NCI-H2227 (cell line): ENCODE data around the gene MAGEB17.
"Not testable (repeated sequence)": the region's sequence is repeated elsewhere in the genome, so short reads cannot be mapped to it uniquely, and the experiment has no call there.

Source experiments
- DNase-seq: peaks from one replicate; lab custom pipeline; 2025; ENCODE audit not compliant: unreplicated experiment; lab: John Stamatoyannopoulos, UW

The MAGEB17 gene, protein sequence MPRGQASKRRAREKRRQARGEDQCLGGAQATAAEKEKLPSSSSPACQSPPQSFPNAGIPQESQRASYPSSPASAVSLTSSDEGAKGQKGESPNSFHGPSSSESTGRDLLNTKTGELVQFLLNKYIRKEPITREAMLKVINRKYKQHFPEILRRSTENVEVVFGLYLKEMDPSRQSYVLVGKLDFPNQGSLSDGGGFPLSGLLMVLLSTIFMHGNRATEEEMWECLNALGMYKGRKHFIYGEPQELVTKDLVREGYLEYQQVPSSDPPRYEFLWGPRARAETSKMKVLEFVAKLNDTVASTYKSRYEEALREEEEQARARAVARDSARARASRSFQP

GRCh38 chrX:16167181-16167580 lies at the start of gene MAGEB17:
TSS of gene MAGEB17 (plus strand) at chrX:16167481. CDS start at chrX:16170383, 2,902 bp downstream.
- DNase-seq, result no peak

- DNase-seq, result no peak
Observed at GRCh38 chrX:16119353-16120220, 47.7 kb upstream of the MAGEB17 start.

DNA sequence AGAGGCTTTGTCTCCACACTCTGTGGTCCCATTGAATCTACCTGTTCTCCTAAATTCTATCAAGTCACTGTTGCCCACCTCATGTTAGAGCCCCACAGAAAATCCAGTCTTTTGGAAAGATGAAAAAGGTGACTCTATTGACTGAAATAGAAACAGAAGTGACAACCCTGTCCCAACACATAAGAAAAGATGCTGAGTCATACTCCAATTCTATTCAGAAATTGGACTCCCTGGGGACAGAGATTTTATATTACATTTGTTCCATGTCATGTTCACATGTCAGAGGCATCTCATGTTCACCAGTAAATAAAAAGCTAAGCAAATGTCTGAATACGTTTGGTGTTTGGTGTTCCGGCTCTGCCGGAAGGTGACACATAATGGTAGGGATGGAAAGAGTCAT lies 46.9 kb upstream of the MAGEB17 start:
- DNase-seq, result no peak

DNA sequence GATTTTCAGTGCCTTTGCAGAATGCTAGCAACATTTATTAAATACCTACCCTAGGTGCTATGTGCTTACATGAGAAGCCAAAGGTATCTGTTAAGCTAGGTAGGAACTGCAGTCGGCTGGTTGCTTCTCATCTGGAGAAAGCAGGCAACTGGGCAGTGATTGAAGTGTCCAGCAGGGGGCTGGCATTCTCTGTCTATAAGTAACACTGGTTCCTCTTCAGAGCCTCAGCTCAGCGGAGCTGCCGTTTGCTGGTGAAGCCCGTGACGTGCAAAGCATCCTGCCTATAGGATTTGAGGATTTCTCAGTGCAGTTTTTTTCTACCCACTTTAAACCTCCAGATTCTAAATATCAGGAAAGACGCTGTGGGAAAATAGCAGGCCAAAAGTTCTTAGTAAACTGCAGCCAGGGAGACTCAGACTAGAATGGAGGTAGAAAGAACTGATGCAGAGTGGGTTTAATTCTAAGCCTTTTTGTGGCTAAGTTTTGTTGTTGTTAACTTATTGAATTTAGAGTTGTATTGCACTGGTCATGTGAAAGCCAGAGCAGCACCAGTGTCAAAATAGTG lies 44.0 kb upstream of the MAGEB17 start, which contains the start of gene GRPR:
Gene GRPR (plus strand): TSS at position 344 of the 565 bp plus-strand sequence. CDS start 389 bp downstream, outside the sequence.
- DNase-seq, result peak; percentile 90

DNA sequence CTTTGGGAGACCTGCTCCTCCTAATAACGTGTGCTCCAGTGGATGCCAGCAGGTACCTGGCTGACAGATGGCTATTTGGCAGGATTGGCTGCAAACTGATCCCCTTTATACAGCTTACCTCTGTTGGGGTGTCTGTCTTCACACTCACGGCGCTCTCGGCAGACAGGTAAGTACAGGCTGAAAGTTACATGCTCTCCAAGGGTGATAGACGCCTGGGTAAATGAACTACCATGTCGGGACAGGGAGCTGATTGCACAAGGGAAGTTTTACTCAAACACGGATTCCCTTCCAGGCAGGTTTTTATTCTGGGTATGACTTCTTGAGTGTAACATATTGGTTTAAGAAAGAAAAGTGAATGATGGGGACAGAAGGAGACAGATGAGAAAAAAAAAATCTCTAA lies 43.1 kb upstream of the MAGEB17 start:
- DNase-seq, result no peak

DNA sequence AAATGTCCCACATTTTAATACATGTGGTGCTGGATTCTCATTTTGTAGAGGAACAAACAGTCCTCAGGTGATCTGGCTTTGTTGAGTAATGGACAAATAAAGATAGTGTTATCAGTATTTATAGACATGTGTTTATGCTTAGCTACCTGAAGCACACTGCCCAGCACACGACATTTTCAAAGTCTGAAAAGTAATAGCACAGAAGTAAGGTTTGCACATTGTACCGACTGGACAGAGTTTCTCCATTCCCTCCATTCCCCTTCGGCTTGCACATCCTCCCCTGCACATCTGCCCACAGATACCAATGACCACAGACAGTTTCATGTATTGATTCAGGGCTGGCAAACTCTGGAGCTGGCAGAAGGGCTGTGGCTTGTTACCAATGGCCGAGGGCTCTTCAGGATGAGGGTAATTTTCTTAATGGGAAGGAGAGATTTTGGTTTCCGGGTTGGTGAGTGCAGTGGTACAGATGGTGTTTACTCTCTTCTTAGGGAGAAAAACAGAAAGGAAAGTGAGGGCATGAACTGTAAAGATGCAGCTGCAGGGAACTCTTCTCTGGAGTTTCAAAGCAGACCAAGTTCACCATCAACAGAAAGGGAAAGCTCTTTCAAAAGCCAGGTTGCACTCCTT lies 41.6 kb upstream of the MAGEB17 start:
- DNase-seq, result peak; percentile 4

DNA sequence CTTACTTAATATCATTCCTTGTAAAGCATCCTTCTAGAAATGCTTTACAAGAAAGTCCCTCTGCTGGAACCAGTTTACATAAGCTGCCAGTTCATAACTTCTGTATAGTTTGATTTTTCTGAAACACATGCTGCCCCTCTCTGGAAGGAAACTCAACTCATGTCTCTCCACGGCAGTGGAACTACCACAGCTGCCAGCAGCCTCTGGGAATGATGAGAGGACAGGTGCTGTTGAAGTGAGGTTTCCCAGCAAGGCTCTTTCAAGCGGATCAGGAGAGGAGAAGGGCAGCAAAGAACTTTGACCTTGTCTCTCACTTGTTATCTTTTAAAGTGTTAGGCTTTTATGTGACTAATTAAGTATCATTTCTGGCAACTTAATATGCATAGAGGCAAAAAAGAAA lies 36.6 kb upstream of the MAGEB17 start:
- DNase-seq, result no peak

DNA sequence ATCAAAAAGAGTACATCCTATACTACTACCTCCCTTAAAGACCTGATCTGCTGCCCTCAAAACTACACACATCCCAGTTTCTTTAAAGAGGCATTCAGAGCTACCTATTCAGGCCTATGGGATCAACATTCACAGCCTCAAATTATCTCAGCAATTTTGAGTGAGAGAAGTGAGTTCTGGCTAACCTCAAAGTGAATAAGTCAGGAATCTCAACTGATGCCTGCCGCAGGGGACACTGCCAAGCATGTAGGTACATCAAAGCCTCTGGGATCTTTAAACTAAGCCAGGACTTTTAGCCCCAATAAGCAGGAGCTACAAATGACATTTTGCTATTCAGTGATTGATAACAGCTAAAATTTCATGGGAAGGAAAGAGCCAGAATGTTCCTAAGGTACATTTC lies 32.3 kb upstream of the MAGEB17 start:
- no peak for DNase-seq

- DNase-seq, result no peak
Observed at GRCh38 chrX:16136080-16136479, 31.2 kb upstream of the MAGEB17 start.

- DNase-seq, result no peak
Observed at GRCh38 chrX:16137416-16138107, 29.7 kb upstream of the MAGEB17 start.

DNA sequence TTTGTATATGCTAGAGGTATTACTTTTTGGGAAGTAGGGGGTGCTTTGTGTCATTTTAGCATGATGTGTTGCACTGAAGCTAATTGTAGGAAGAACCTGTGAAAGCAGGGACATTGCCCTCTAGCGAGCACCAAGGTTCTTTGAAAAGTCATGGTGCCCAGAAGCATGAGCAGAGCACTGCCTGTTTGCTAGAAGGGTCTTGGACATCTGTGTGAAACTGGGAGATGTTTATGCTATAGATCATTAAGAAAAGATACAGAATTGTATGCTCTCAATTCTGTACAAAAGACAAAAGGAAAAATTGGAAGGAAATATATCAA lies 29.2 kb upstream of the MAGEB17 start:
- DNase-seq, result peak; percentile 33

- DNase-seq, result no peak
Observed at GRCh38 chrX:16140448-16140847, 26.8 kb upstream of the MAGEB17 start.

GRCh38 chrX:16140983-16141382 lies 26.3 kb upstream of the MAGEB17 start:
- no peak for DNase-seq

GRCh38 chrX:16141422-16142245 lies 25.6 kb upstream of the MAGEB17 start:
- DNase-seq, result no peak

- DNase-seq, result no peak
Observed at GRCh38 chrX:16142246-16142558, 25.1 kb upstream of the MAGEB17 start.

- DNase-seq, result no peak
Observed at GRCh38 chrX:16143968-16144367, 23.3 kb upstream of the MAGEB17 start.

DNA sequence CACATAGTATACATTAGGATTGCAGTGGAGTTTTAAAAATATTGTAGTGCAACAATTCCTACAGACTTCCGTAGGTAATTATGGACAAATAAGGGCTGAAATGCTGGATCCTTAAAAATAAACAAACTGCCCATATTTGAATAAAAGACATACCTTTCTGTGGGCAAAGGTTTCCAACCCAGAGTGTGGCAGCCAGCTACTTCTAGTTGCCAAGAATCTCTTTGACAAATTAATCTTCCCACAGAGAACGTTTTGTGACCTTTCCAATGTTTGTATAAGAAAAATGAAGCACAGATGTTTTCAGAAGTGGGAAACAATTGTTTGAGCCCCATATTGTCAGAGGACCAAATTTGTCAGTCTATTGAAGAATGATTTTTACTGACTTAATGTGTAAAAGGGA lies 22.9 kb upstream of the MAGEB17 start:
- no peak for DNase-seq

GRCh38 chrX:16145093-16145492 lies 22.2 kb upstream of the MAGEB17 start:
- DNase-seq, result not testable (repeated sequence)

DNA sequence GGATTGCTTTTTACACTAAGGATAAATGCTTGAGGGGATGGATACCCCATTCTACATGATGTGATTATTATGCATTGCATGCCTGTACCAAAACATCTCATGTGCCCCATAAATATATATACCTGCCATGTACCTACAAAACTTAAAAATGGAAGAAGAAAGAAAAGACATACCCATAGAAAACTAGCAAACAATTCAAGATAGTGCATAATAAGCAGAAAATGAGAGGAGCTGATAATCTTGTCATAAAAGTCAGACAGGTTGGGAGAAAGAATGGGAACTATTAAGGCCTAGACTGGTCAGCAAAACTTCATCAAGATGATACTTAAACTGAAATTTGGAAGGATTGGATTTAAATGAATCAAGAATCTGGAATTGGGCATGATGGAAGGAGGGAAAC lies 21.6 kb upstream of the MAGEB17 start:
- DNase-seq, result no peak

DNA sequence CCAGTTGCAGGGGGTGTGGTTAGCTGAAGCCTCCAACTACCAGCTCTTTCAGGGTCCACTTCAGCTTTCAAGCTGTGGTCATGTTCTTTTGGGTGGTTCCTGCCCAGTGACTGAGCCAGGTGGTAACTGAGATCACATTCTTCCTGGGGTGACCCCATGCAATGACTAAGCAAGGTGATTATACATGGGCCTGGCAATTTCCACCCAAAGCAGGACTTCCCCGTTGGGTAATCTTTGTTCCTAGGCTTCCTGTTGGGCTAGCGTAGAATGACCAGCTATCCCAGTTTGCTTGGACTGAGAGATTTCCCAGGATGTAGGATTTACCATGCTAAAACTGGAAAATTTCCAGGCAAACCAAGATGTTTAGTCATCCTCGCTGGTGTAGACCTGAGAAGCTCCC lies 18.4 kb upstream of the MAGEB17 start:
- no peak for DNase-seq
